ENCODE data around the gene IFRD1.

GRCh38 chr7:112467867-112468266 is 17.6 kb downstream of the IFRD1 start:
- TF ChIP-seq POLR2A (IDR thresholded peaks at IDR 0.05) (no peak), CTCF (IDR thresholded peaks at IDR 0.05) (no peak)
